Spinal cord (tissue), 10 donors: Measurements from ENCODE around the gene ING5. TPM values are rescaled to one million over a fixed set of nuclear protein-coding genes. Genes with fewer than 3 reads are reported as not detected.
"Not testable (repeated sequence)": the region's sequence is repeated elsewhere in the genome, so short reads cannot be mapped to it uniquely, and the experiment has no call there.

Experiments
- DNase-seq, 6 donors: peaks; one replicate each; pipeline versions ENCODE4 v3.0.0 to v3.0.0-alpha.2; 2013 to 2015; ENCODE audit warnings: low spot score in 6 of 6, low read depth in 4 of 6
- H3K27ac ChIP-seq: one replicate; pipeline ENCODE4 v1.5.1; 2013; ENCODE audit warnings: low read depth, low read length, control low read depth
- H3K27me3 ChIP-seq: one replicate; pipeline ENCODE4 v1.6.1; 2013; ENCODE audit warnings: low read length; ENCODE audit not compliant: control insufficient read depth, insufficient read depth
- H3K36me3 ChIP-seq: one replicate; pipeline ENCODE4 v1.6.1; 2013; ENCODE audit warnings: low read length; ENCODE audit not compliant: control insufficient read depth, insufficient read depth
- H3K4me1 ChIP-seq: one replicate; pipeline ENCODE4 v1.6.1; 2013; ENCODE audit warnings: low read length; ENCODE audit not compliant: control insufficient read depth, insufficient read depth
- H3K4me3 ChIP-seq: one replicate; pipeline ENCODE4 v1.5.1; 2013; ENCODE audit warnings: low read depth, low read length, control low read depth
- H3K9me3 ChIP-seq: one replicate; pipeline ENCODE4 v1.6.1; 2013; ENCODE audit warnings: low read length; ENCODE audit not compliant: control insufficient read depth, insufficient read depth
- WGBS: methylation state at CpG from one replicate; pipeline ENCODE4 v1.1.5; 2013; ENCODE audit warnings: missing lambda C conversion rate; ENCODE audit not compliant: insufficient coverage; 5-methylcytosine and 5-hydroxymethylcytosine counted together
- polyA plus RNA-seq, 2 donors: library from polyadenylated mRNA; unstranded; fragments of 120-200 nt; gene quantifications; one replicate each; pipeline ENCODE4 v1.2.1, GENCODE V29; 2013; ENCODE audit not compliant: insufficient read length in 2 of 2
- total RNA-seq, 2 donors: library from RNA; depleted of rRNA in 1 of 2; stranded (reverse); fragments of 120-200 nt in 1 of 2; fragments of >200 nt in 1 of 2; gene quantifications; one replicate each; pipeline versions ENCODE4 v1.2.3 to v1.2.4, GENCODE V29; 2013 to 2014
- donor health status: healthy.

ING5 gene
- total and polyA plus RNA-seq, 4 donors: 29.9 to 51.2 (median 35.8) TPM

- H3K36me3 ChIP-seq: peaks cover 68% of the 10 kb centered on the region
- H3K27me3 ChIP-seq: not testable (repeated sequence)
- 92% methylated on average over 10 of the region's 15 CpGs for WGBS
These were observed 41.2 kb downstream of the ING5 start for GRCh38 chr2:241743008-241743407.

GRCh38 chr2:241743620-241744019 is 41.8 kb downstream of the ING5 start:
- 94% methylated on average over 15 of the region's 16 CpGs for WGBS
- Histone ChIP-seq H3K27ac (no peak overlapping the region), H3K27me3 (no peaks in the 10 kb centered on the region), H3K4me3 (no peak overlapping the region), H3K36me3 (peaks cover 68% of the 10 kb centered on the region), H3K4me1 (peaks cover 3% of the 10 kb centered on the region), H3K9me3 (no peaks in the 10 kb centered on the region)
- no peak for DNase-seq

More at GRCh38 chr2:241743008-241743407, 41.2 kb downstream of the ING5 start:
- not testable (repeated sequence) for H3K9me3 ChIP-seq, H3K4me3 ChIP-seq, H3K27ac ChIP-seq, H3K4me1 ChIP-seq, DNase-seq

DNA sequence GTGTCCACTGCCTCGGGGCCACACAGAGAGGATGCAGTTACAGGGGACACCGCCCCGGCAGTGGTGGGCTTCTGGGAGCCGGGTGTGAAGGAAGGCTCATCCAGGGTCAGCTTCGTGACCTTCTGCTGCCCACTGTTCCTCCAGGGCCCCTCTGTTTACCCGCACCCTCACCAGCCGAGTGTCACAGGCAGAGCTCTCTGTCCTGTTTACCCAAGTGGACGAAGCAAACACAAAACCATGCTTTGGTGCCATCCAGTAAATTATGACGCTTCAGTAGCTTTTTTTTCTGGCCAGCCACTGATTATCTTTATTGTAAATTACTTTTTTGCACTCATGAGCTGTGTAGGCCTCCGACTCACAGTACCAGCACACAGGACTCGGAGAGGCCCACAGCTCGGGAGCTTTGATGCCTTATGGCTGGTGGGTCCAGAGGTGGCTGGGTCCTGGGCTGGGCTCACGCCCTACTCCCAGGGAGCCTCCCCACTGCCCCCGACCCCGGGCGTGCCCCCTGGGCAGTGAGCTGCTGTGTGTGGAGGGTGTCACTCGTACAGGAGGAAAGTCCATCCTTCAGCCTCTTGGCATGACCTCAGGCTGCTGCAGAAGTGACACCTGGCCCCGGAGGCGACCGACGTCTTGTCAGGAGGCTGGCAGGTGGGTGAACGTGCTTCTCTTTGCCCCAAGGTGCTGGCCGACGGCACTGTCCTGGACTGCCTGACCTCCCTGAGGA is 42.4 kb downstream of the ING5 start:
- WGBS: 91% methylated on average over 21 of the region's 24 CpGs
- Histone ChIP-seq H3K36me3 (peaks cover 70% of the 10 kb centered on the region), H3K9me3 (no peaks in the 10 kb centered on the region), H3K4me3 (no peak overlapping the region), H3K27me3 (no peaks in the 10 kb centered on the region), H3K4me1 (peaks cover 3% of the 10 kb centered on the region), H3K27ac (no peak overlapping the region)
- no peak for DNase-seq

- no peak for DNase-seq
- Histone ChIP-seq H3K36me3 (peaks cover 76% of the 10 kb centered on the region), H3K9me3 (no peaks in the 10 kb centered on the region), H3K4me3 (no peak overlapping the region), H3K27me3 (no peaks in the 10 kb centered on the region), H3K27ac (no peak overlapping the region), H3K4me1 (peaks cover 3% of the 10 kb centered on the region)
- 80% methylated on average over 13 of the region's 13 CpGs for WGBS
These were observed 43.4 kb downstream of the ING5 start for GRCh38 chr2:241745276-241745675.

- H3K27me3 ChIP-seq: no peaks in the 10 kb centered on the region
- DNase-seq: no peak
- peaks cover 3% of the 10 kb centered on the region for H3K4me1 ChIP-seq
- H3K9me3 ChIP-seq: no peaks in the 10 kb centered on the region
- H3K4me3 ChIP-seq: no peak overlapping the region
- 100% methylated on average over 3 of the region's 4 CpGs for WGBS
- peaks cover 78% of the 10 kb centered on the region for H3K36me3 ChIP-seq
- H3K27ac ChIP-seq: no peak overlapping the region
These were observed 44.2 kb downstream of the ING5 start for GRCh38 chr2:241746084-241746483.

DNA sequence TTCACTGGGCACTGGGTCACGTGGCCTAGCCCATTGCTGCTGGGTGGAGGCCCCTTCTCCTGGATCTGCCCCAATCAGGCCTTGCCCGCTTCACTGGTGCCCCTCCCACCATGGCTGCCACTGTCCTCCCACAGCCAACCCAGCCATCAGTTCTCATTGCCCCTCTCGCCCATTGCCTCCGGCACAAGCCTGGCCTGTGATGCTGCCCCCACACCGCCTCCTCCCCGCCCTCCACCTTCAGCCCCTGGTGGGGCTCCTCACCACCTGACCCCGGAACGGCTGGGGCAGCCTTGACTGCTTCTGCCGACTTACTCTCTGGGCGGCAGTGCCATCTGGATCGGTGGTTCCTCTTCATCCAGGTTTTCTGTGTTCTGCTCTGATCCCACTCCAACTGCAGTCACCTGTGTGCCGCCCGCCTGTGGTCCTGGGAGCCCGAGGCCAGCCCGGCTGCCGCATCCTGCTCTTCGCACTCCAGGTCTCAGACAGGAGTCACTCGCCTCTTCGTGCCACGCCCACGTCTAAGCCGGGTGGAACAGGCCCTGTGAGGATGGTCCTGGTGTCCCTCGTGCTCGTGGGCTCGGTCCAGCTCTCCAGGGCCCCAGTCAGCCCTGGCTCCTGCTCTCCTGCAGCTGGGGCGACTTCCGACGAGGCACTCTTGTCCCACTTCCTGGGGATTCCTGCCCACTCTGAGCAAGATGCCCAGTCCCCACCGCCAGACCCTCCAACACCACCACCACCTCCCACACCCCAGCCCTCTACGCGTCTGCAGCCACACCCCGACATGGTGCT is 46.8 kb downstream of the ING5 start:
- WGBS: 94% methylated on average over 32 of the region's 32 CpGs
- Histone ChIP-seq H3K4me1 (peaks cover 3% of the 10 kb centered on the region), H3K27ac (no peak overlapping the region), H3K27me3 (no peaks in the 10 kb centered on the region), H3K36me3 (peaks cover 86% of the 10 kb centered on the region), H3K4me3 (no peak overlapping the region), H3K9me3 (no peaks in the 10 kb centered on the region)
- no peak for DNase-seq

DNA sequence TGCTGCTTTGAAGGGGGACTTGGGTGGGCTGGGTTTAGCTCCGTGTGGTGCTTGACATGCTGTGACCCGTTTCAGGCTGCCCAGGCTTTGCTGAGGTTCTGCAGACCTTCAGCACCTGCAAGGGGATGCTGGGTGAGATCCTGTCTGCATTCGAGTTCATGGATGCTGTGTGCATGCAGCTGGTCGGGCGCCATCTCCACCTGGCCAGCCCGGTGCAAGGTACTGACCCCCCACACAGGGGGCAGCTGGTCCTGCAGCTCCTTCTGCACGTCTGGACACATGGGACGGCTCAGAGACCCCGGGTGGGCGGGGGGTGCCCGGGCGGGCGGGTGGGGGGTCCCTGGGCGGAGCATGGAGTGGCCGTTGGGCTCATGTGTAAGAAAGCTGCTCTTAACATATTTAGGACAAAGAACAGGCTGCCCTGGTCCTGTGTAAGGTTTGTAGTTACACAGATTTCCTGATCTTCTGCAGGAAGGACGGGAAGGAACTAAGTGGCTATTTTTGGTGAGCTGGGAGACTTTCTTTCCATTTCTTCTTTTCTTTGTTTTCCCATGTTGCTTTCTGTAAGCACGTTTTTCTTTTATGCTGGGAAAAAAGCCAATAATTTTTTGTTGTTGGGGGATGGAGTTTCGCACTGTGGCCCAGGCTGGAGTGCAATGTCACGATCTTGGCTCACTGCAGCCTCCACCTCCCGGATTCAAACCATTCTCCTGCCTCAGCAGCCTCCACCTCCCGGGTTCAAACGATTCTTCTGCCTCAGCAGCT is 48.4 kb downstream of the ING5 start:
- Histone ChIP-seq H3K4me1 (no peaks in the 10 kb centered on the region), H3K36me3 (peaks cover 86% of the 10 kb centered on the region), H3K4me3 (no peak overlapping the region), H3K27me3 (no peaks in the 10 kb centered on the region), H3K27ac (no peak overlapping the region), H3K9me3 (no peaks in the 10 kb centered on the region)
- WGBS: 86% methylated on average over 8 of the region's 22 CpGs
- no peak for DNase-seq

GRCh38 chr2:241751152-241751551 is 49.3 kb downstream of the ING5 start:
- H3K36me3 ChIP-seq: peaks cover 89% of the 10 kb centered on the region
- no peak overlapping the region for H3K27ac ChIP-seq
- H3K27me3 ChIP-seq: no peaks in the 10 kb centered on the region
- H3K4me1 ChIP-seq: no peaks in the 10 kb centered on the region
- 93% methylated on average over 15 of the region's 15 CpGs for WGBS
- no peak for DNase-seq
- H3K4me3 ChIP-seq: no peak overlapping the region
- H3K9me3 ChIP-seq: no peaks in the 10 kb centered on the region

DNA sequence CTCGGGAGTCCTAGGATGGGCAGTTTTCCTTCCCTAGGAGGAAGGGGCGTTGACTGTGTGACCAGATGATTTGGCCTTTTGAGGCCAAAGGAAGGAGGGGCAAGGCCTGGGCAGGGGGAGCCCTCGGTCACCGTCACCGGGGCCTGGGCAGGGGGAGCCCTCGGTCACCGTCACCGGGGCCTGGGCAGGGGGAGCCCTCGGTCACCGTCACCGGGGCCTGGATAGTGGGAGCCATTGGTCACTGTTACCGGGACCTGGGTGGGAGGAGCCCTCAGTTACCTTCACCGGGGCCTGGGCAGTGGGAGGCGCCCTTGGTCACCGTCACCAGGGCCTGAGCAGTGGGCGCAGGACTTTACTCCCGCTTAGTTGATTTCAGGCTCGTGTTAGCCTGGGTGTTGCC is 49.9 kb downstream of the ING5 start:
- Histone ChIP-seq H3K27ac (no peak overlapping the region), H3K9me3 (no peaks in the 10 kb centered on the region), H3K27me3 (no peaks in the 10 kb centered on the region), H3K36me3 (peaks cover 91% of the 10 kb centered on the region), H3K4me3 (no peak overlapping the region), H3K4me1 (no peaks in the 10 kb centered on the region)
- WGBS: 96% methylated on average over 18 of the region's 18 CpGs
- no peak for DNase-seq
